Measurements from ENCODE around the gene JAZF1. TPM values are rescaled to one million over a fixed set of nuclear protein-coding genes. Genes with fewer than 3 reads are reported as not detected.
A peak's percentile ranks its signal among the peaks of the same experiment; 100 is the strongest.

Gene JAZF1
- total and polyA plus RNA-seq, 11 donors: 10.3 to 46.2 (median 26.8) TPM

GRCh38 chr7:28070297-28071055 is 110.1 kb downstream of the JAZF1 start:
- Histone ChIP-seq H3K9me3 (no peaks in the 10 kb centered on the region), H3K36me3 (no peaks in the 10 kb centered on the region), H3K27me3 (no peaks in the 10 kb centered on the region), H3K27ac (peak overlapping the region in 6 of 12 donors; percentile 4 to 82 (median 31)), H3K4me1 (peaks cover 0 to 38% (median 15%) of the 10 kb centered on the region in 12 donors), H3K4me3 (peak overlapping the region in 2 of 12 donors; percentile 19 to 24)
- intact Hi-C loops (cut with DNase I): loop anchor here in 1 of 10 donors (10.0 kb wide), 1 partner anchor 876 kb away; no protein-coding TSS in a partner anchor
- DNase-seq: no peak
- no peak for TF ChIP-seq CTCF (IDR thresholded peaks at IDR 0.05)
- no peak for TF ChIP-seq POLR2A (IDR thresholded peaks at IDR 0.05)
- WGBS, 4 donors: 75 to 84% (median 82%) methylated on average over 9 of the region's 9 CpGs
- ATAC-seq: peak in 3 of 4 donors; percentile 25 to 39 (median 33)

DNA sequence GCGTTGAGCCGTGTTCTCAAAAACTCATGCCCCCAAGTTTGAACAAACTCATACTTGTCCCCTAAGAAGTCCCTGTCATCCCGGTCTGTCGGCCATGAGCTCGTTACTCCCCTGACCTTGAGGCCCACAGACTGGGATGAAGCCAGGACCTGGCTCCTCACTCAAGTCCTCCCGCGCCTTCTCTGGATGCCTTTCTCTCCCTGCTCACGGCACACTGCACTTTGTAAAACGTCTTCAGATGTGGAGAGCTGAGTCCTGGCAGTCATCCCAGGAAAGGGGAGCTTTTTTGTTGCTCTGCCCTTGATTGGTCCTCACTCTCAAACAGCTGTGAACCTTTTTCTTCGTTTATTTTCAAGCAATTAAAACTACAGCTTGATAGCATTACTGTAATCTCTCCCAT is 110.8 kb downstream of the JAZF1 start:
- TF ChIP-seq CTCF (IDR thresholded peaks at IDR 0.05) (no peak), POLR2A (IDR thresholded peaks at IDR 0.05) (no peak)
- peaks cover 0 to 40% (median 16%) of the 10 kb centered on the region in 12 donors for H3K4me1 ChIP-seq
- H3K9me3 ChIP-seq: no peaks in the 10 kb centered on the region
- DNase-seq: peak in 4 of 5 donors; percentile 35 to 69 (median 52)
- no peaks in the 10 kb centered on the region for H3K27me3 ChIP-seq
- intact Hi-C loops (cut with DNase I): loop anchor here in 1 of 10 donors (10.0 kb wide), 1 partner anchor 875 kb away; no protein-coding TSS in a partner anchor
- ATAC-seq: peak; percentile 47 to 81 (median 76)
- peak overlapping the region in 2 of 12 donors; percentile 19 to 24 for H3K4me3 ChIP-seq
- peak overlapping the region in 8 of 12 donors; percentile 4 to 82 (median 22) for H3K27ac ChIP-seq
- 41 to 48% (median 44%) methylated on average over 10 of the region's 10 CpGs for WGBS, 4 donors
- H3K36me3 ChIP-seq: no peaks in the 10 kb centered on the region

DNA sequence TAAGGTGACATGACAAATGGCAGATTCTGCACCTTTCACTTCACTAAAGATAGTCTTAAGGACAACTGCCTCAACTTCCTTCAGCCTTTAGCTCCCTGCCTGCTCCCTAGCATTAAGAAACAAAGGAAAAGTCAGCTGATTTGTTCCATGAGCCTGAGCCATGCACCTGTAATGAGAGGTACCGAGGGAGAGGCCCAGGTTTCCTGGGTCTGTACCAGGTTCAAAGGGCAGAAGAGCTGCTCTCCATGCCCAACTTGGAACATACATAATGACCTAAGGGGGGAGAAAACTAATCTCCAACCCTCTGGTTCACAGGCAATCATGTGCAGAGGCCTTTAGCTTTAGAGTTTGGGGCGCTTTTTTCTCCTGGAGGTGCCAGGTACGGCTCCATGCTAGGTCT is 111.2 kb downstream of the JAZF1 start:
- H3K36me3 ChIP-seq: no peaks in the 10 kb centered on the region
- peak overlapping the region in 6 of 12 donors; percentile 4 to 82 (median 25) for H3K27ac ChIP-seq
- peaks cover 0 to 42% (median 19%) of the 10 kb centered on the region in 12 donors for H3K4me1 ChIP-seq
- no peak for DNase-seq
- no peaks in the 10 kb centered on the region for H3K9me3 ChIP-seq
- H3K27me3 ChIP-seq: no peaks in the 10 kb centered on the region
- no peak overlapping the region for H3K4me3 ChIP-seq
- 87 to 100% (median 95%) methylated on average over 3 of the region's 3 CpGs for WGBS, 4 donors
- ATAC-seq: no peak
- intact Hi-C loops (cut with DNase I): no loop called here
- no peak for TF ChIP-seq POLR2A (IDR thresholded peaks at IDR 0.05)
- no peak for TF ChIP-seq CTCF (IDR thresholded peaks at IDR 0.05)

DNA sequence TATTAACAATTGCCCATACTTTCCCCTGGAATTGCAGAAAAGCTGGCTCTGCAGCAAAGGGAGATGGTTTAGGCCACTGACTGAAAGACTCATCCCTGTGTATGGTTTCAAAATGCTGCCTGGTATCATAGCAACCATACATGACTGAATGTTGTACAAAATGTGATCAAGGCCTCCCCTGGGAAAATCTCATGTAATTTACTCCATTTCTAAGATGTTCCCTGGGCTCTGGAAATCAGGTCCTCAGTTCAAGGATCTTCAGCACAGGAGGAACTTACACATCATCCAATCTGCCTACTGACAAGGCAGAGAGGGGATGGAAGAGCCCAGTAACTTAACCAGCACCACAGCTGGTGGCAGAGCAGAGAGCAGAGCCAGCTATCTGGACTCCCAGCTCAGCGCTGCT is 111.8 kb downstream of the JAZF1 start:
- Histone ChIP-seq H3K4me3 (no peak overlapping the region), H3K27ac (peak overlapping the region in 1 of 12 donors; percentile 82), H3K36me3 (no peaks in the 10 kb centered on the region), H3K27me3 (no peaks in the 10 kb centered on the region), H3K9me3 (no peaks in the 10 kb centered on the region), H3K4me1 (peaks cover 0 to 43% (median 20%) of the 10 kb centered on the region in 12 donors)
- ATAC-seq (no peak), DNase-seq (no peak)
- TF ChIP-seq CTCF (IDR thresholded peaks at IDR 0.05) (no peak), POLR2A (IDR thresholded peaks at IDR 0.05) (no peak)
- 70 to 100% (median 91%) methylated on average over 1 of the region's 1 CpG for WGBS, 4 donors
- intact Hi-C loops (cut with DNase I): no loop called here
